SK-N-SH (cell line): ENCODE measurements around the gene MTRF1. TPM values are rescaled to one million over a fixed set of nuclear protein-coding genes. Genes with fewer than 3 reads are reported as not detected.

Experiments used
- CTCF ChIA-PET: fragments of 300-600, 350-600 bp; formaldehyde crosslinking; extraction: SDS; loops from one replicate; lab custom pipeline; 2021; lab: Yijun Ruan, JAX
- POLR2A ChIA-PET: fragments of 350-600 bp; sonication (Branson Sonifier 250); formaldehyde crosslinking; extraction: SDS; loops from one replicate; lab custom pipeline; 2020; ENCODE audit warnings: antibody characterized with exemption, inconsistent platforms; lab: Yijun Ruan, JAX
- DNase-seq: peaks from one replicate; pipeline ENCODE4 v3.0.0; 2012
- H2AFZ ChIP-seq: fragments of 200-600 bp; sonication (generic); 2 replicates; pipeline ENCODE4 v1.8.1; 2016; ENCODE audit warnings: antibody characterized with exemption, mild to moderate bottlenecking, low read depth
- H3F3A ChIP-seq: fragments of 200-600 bp; sonication (generic); replicated peaks from 2 replicates; pipeline ENCODE3; 2016; ENCODE audit warnings: antibody characterized with exemption, mild to moderate bottlenecking; ENCODE audit not compliant: insufficient read depth
- H3K27ac ChIP-seq, 2 experiments: fragments of 200-500 bp in 1 of 2; fragments of 200-600 bp in 1 of 2; sonication (Bioruptor generic) in 1 of 2; sonication (generic), shearing (Covaris generic) in 1 of 2; 2 replicates each; pipeline versions ENCODE4 v1.5.1 to v1.6.1; 2014 to 2016; ENCODE audit warnings: low read depth in 2 of 2, inconsistent platforms in 1 of 2, low read length in 1 of 2, mild to moderate bottlenecking in 1 of 2, mixed read lengths in 1 of 2
- H3K27me3 ChIP-seq: fragments of 200-600 bp; sonication (generic), shearing (Covaris generic); 2 replicates; pipeline ENCODE4 v1.6.1; 2016; ENCODE audit warnings: mixed run types; ENCODE audit not compliant: insufficient read depth
- H3K36me3 ChIP-seq, 2 experiments: fragments of 200-500 bp in 1 of 2; fragments of 200-600 bp in 1 of 2; sonication (Bioruptor generic) in 1 of 2; sonication (generic) in 1 of 2; replicated peaks in 1 of 2; 2 replicates each; pipeline versions ENCODE3 to v1.5.1; 2014 to 2016; ENCODE audit warnings: low read length in 1 of 2, mild to moderate bottlenecking in 1 of 2; ENCODE audit not compliant: insufficient read depth in 2 of 2, control insufficient read depth in 1 of 2
- H3K4me1 ChIP-seq, 2 experiments: fragments of 200-500 bp in 1 of 2; fragments of 200-600 bp in 1 of 2; sonication (Bioruptor generic) in 1 of 2; sonication (generic), shearing (Covaris generic) in 1 of 2; 2 replicates each; pipeline versions ENCODE4 v1.5.1 to v1.6.1; 2014 to 2016; ENCODE audit warnings: low read depth in 1 of 2, low read length in 1 of 2, mixed run types in 1 of 2; ENCODE audit not compliant: insufficient read depth in 2 of 2, control insufficient read depth in 1 of 2
- H3K4me2 ChIP-seq: fragments of 200-600 bp; sonication (generic), shearing (Covaris generic); 2 replicates; pipeline ENCODE4 v1.6.1; 2017; ENCODE audit warnings: mixed run types
- H3K4me3 ChIP-seq, 2 experiments: fragments of 200-500 bp in 1 of 2; fragments of 200-600 bp in 1 of 2; sonication (Bioruptor generic) in 1 of 2; sonication (generic), shearing (Covaris generic) in 1 of 2; 2 replicates each; pipeline versions ENCODE4 v1.5.1 to v1.8.1; 2014 to 2016; ENCODE audit warnings: low read depth in 2 of 2, inconsistent platforms in 1 of 2, low read length in 1 of 2, mild to moderate bottlenecking in 1 of 2, mixed read lengths in 1 of 2, moderate library complexity in 1 of 2
- H3K79me2 ChIP-seq: fragments of 200-600 bp; sonication (generic); 2 replicates; pipeline ENCODE4 v1.8.1; 2017; ENCODE audit warnings: mild to moderate bottlenecking; ENCODE audit not compliant: insufficient read depth
- H3K9ac ChIP-seq: fragments of 200-600 bp; sonication (generic); 2 replicates; pipeline ENCODE4 v1.6.1; 2017; ENCODE audit warnings: mixed run types
- H3K9me2 ChIP-seq: fragments of 200-600 bp; sonication (generic); 2 replicates; pipeline ENCODE4 v1.6.1; 2017; ENCODE audit warnings: mixed run types
- H3K9me3 ChIP-seq: fragments of 200-600 bp; sonication (generic); 2 replicates; pipeline ENCODE4 v1.6.1; 2017; ENCODE audit warnings: mixed run types, mild to moderate bottlenecking, moderate library complexity
- H4K20me1 ChIP-seq: fragments of 200-600 bp; sonication (generic); 2 replicates; pipeline ENCODE4 v1.6.1; 2017; ENCODE audit warnings: mild to moderate bottlenecking, mixed run types; ENCODE audit not compliant: insufficient read depth
- CHD2 ChIP-seq: fragments of 150-350 bp; IDR thresholded peaks from 2 replicates; pipeline ENCODE4 v1.6.1; 2018; ENCODE audit warnings: low read length; ENCODE audit not compliant: partially characterized antibody
- EP300 ChIP-seq, 2 experiments: IDR thresholded peaks; 2 replicates each; pipeline versions ENCODE4 v1.4.0 to v1.6.1; 2012; ENCODE audit warnings: borderline replicate concordance in 1 of 2, low read depth in 1 of 2, low read length in 1 of 2
- EZH2phosphoT487 ChIP-seq: fragments of 200-600 bp; sonication (generic); IDR thresholded peaks from 2 replicates; pipeline ENCODE4 v1.6.1; 2017; ENCODE audit warnings: low read depth, mixed run types, mild to moderate bottlenecking, antibody characterized with exemption, moderate library complexity, borderline replicate concordance
- FOSL2 ChIP-seq: IDR thresholded peaks from 2 replicates; pipeline ENCODE4 v1.4.0; 2012; ENCODE audit warnings: low read depth, mild to moderate bottlenecking, moderate library complexity, borderline replicate concordance
- FOXJ3 ChIP-seq: sonication (generic); formaldehyde crosslinking; IDR thresholded peaks from 2 replicates; pipeline ENCODE4 v1.5.1; 2020; ENCODE audit warnings: mild to moderate bottlenecking, missing genetic modification reagents
- FOXM1 ChIP-seq: IDR thresholded peaks from 2 replicates; pipeline ENCODE4 v1.4.0; 2012; ENCODE audit warnings: low read depth, mild to moderate bottlenecking
- GABPA ChIP-seq: IDR thresholded peaks from 2 replicates; pipeline ENCODE4 v1.4.0; 2012; ENCODE audit warnings: low read depth, mild to moderate bottlenecking
- GATA2 ChIP-seq: sonication (generic); formaldehyde crosslinking; IDR thresholded peaks from 2 replicates; pipeline ENCODE4 v1.5.0; 2020; ENCODE audit warnings: mild to moderate bottlenecking, missing genetic modification reagents
- MAX ChIP-seq: IDR thresholded peaks from 2 replicates; pipeline ENCODE4 v1.4.0; 2012; ENCODE audit warnings: low read depth
- MEF2A ChIP-seq: IDR thresholded peaks from 2 replicates; pipeline ENCODE4 v1.4.0; 2012; ENCODE audit warnings: low read depth, borderline replicate concordance
- NFIC ChIP-seq: IDR thresholded peaks from 2 replicates; pipeline ENCODE4 v1.4.0; 2012; ENCODE audit warnings: borderline replicate concordance
- POLR2AphosphoS5 ChIP-seq: IDR thresholded peaks from 2 replicates; pipeline ENCODE4 v1.6.1; 2012; ENCODE audit warnings: low read depth, low read length
- RAD21 ChIP-seq: IDR thresholded peaks from 2 replicates; pipeline ENCODE4 v1.6.1; 2012; ENCODE audit warnings: mild to moderate bottlenecking, low read length
- RFX5 ChIP-seq: IDR thresholded peaks from 2 replicates; pipeline ENCODE4 v1.6.1; 2012; ENCODE audit warnings: mild to moderate bottlenecking, improper control_type of control experiment, low read length
- TCF12 ChIP-seq: IDR thresholded peaks from 2 replicates; pipeline ENCODE4 v1.4.0; 2012
- TEAD4 ChIP-seq: IDR thresholded peaks from 2 replicates; pipeline ENCODE4 v1.4.0; 2012; ENCODE audit warnings: mild to moderate bottlenecking, borderline replicate concordance; ENCODE audit not compliant: insufficient read depth
- YY1 ChIP-seq: IDR thresholded peaks from 2 replicates; pipeline ENCODE4 v1.4.0; 2012; ENCODE audit warnings: low read depth, mild to moderate bottlenecking
- WGBS: methylation state at CpG from one replicate; pipeline ENCODE4 v1.1.6; 2017; ENCODE audit warnings: low lambda C conversion rate; 5-methylcytosine and 5-hydroxymethylcytosine counted together
- polyA plus RNA-seq, 3 experiments: library from polyadenylated mRNA; depleted of rRNA; stranded (reverse); fragments of >200 nt; gene quantifications; 2 replicates each; pipeline ENCODE4 v1.2.3, GENCODE V29; 2012
- TF ChIP-seq, protein P1 (sequence below): IDR thresholded peaks from 2 replicates; pipeline ENCODE4; 2012
- TF ChIP-seq, protein P2 (sequence below): IDR thresholded peaks from 2 replicates; pipeline ENCODE4 v1.6.1; 2012; ENCODE audit warnings: mild to moderate bottlenecking, low read depth, low read length, moderate library complexity
- TF ChIP-seq, protein P3 (sequence below): IDR thresholded peaks from 2 replicates; pipeline ENCODE4 v1.4.0; 2012; ENCODE audit warnings: low read depth, borderline replicate concordance

The MTRF1 gene
- polyA plus RNA-seq, 1 of the 3 experiments (the other 2 are of a cell fraction): 9.2 TPM

DNA sequence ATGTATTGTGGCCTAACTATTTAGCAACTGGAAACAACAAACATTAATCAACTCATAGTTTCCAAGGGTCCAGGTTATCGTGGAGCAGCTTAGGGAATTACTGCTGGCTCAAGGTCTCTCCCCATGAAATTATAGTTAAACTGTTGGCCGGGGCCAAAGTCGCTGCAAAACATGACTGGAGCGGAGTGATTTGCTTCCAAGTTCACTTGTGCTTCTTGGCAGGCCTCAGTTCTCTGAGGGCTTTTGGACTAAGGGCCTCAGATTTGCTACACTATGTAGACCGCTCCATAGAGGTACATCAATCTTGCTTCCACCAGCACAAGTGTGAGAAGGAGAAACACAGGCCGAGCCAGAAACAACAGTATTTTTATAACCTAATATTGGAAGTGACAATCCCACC is 59.6 kb downstream of the MTRF1 start:
- CTCF ChIA-PET: no interaction called here
- Histone ChIP-seq H3K4me3 (no peak overlapping the region), H3K27ac (no peak overlapping the region), H3K4me1 (no peaks in the 10 kb centered on the region), H3F3A (no peaks in the 10 kb centered on the region), H3K9me2 (no peaks in the 10 kb centered on the region), H3K9me3 (no peaks in the 10 kb centered on the region), H2AFZ (no peak overlapping the region), H4K20me1 (no peaks in the 10 kb centered on the region), H3K79me2 (no peaks in the 10 kb centered on the region), H3K4me2 (no peak overlapping the region), H3K27me3 (no peaks in the 10 kb centered on the region), H3K36me3 (no peaks in the 10 kb centered on the region), H3K9ac (no peak overlapping the region)
- no peak for DNase-seq
- POLR2A ChIA-PET: no interaction called here
- TF ChIP-seq MEF2A (no peak), POLR2AphosphoS5 (no peak), GABPA (no peak), EZH2phosphoT487 (no peak), MAX (no peak), CHD2 (no peak), TEAD4 (no peak), RFX5 (no peak), FOXM1 (no peak), FOSL2 (no peak), RAD21 (no peak), FOXJ3 (CRISPR knock-in tag) (no peak), GATA2 (CRISPR knock-in tag) (no peak), TCF12 (no peak), NFIC (no peak), EP300 (IDR thresholded peaks at IDR 0.05; ENCODE audit: borderline replicate concordance in 1 of 2, low read depth in 1 of 2, low read length in 1 of 2) (no peak), YY1 (no peak)
- TF ChIP-seq, protein P1, sequence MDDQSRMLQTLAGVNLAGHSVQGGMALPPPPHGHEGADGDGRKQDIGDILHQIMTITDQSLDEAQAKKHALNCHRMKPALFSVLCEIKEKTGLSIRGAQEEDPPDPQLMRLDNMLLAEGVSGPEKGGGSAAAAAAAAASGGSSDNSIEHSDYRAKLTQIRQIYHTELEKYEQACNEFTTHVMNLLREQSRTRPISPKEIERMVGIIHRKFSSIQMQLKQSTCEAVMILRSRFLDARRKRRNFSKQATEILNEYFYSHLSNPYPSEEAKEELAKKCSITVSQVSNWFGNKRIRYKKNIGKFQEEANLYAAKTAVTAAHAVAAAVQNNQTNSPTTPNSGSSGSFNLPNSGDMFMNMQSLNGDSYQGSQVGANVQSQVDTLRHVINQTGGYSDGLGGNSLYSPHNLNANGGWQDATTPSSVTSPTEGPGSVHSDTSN: no peak
- TF ChIP-seq, protein P2, sequence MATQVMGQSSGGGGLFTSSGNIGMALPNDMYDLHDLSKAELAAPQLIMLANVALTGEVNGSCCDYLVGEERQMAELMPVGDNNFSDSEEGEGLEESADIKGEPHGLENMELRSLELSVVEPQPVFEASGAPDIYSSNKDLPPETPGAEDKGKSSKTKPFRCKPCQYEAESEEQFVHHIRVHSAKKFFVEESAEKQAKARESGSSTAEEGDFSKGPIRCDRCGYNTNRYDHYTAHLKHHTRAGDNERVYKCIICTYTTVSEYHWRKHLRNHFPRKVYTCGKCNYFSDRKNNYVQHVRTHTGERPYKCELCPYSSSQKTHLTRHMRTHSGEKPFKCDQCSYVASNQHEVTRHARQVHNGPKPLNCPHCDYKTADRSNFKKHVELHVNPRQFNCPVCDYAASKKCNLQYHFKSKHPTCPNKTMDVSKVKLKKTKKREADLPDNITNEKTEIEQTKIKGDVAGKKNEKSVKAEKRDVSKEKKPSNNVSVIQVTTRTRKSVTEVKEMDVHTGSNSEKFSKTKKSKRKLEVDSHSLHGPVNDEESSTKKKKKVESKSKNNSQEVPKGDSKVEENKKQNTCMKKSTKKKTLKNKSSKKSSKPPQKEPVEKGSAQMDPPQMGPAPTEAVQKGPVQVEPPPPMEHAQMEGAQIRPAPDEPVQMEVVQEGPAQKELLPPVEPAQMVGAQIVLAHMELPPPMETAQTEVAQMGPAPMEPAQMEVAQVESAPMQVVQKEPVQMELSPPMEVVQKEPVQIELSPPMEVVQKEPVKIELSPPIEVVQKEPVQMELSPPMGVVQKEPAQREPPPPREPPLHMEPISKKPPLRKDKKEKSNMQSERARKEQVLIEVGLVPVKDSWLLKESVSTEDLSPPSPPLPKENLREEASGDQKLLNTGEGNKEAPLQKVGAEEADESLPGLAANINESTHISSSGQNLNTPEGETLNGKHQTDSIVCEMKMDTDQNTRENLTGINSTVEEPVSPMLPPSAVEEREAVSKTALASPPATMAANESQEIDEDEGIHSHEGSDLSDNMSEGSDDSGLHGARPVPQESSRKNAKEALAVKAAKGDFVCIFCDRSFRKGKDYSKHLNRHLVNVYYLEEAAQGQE: no peak
- TF ChIP-seq, protein P3, sequence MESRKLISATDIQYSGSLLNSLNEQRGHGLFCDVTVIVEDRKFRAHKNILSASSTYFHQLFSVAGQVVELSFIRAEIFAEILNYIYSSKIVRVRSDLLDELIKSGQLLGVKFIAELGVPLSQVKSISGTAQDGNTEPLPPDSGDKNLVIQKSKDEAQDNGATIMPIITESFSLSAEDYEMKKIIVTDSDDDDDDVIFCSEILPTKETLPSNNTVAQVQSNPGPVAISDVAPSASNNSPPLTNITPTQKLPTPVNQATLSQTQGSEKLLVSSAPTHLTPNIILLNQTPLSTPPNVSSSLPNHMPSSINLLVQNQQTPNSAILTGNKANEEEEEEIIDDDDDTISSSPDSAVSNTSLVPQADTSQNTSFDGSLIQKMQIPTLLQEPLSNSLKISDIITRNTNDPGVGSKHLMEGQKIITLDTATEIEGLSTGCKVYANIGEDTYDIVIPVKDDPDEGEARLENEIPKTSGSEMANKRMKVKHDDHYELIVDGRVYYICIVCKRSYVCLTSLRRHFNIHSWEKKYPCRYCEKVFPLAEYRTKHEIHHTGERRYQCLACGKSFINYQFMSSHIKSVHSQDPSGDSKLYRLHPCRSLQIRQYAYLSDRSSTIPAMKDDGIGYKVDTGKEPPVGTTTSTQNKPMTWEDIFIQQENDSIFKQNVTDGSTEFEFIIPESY: no peak
- 86% methylated on average over 5 of the region's 6 CpGs for WGBS
